Activated T-helper 1 cell treated with anti-CD3 and anti-CD28 coated beads, Interleukin-12 subunit alpha, Interleukin-12 subunit beta, Interleukin-2, Interleukin-4 antibody, amounts not matched to agents 30 ng/mL and 10 ng/mL and 1 ng/mL, durations not matched to agents 14 hours and 24 hours and 36 hours (primary cell): Measurements from ENCODE around the gene GUCD1. TPM values are rescaled to one million over a fixed set of nuclear protein-coding genes. Genes with fewer than 3 reads are reported as not detected.

Experiments used
- DNase-seq: peaks from one replicate; pipeline ENCODE4 v3.0.0; 2021; ENCODE audit warnings: low spot score
- H3K27ac Mint-ChIP-seq: one replicate; pipeline ENCODE4 v1.8.0; 2021; ENCODE audit warnings: mild to moderate bottlenecking, mixed read lengths
- H3K27me3 Mint-ChIP-seq: one replicate; pipeline ENCODE4 v1.8.0; 2022; ENCODE audit warnings: mild to moderate bottlenecking, moderate library complexity, mixed read lengths; ENCODE audit not compliant: insufficient read depth
- H3K36me3 Mint-ChIP-seq: one replicate; pipeline ENCODE4 v1.8.0; 2021; ENCODE audit warnings: low read depth, mixed read lengths
- H3K4me1 Mint-ChIP-seq: one replicate; pipeline ENCODE4 v1.8.0; 2021; ENCODE audit warnings: low read depth, mixed read lengths
- H3K4me3 Mint-ChIP-seq: one replicate; pipeline ENCODE4 v1.8.0; 2021; ENCODE audit warnings: mild to moderate bottlenecking, moderate library complexity, mixed read lengths
- H3K9me3 Mint-ChIP-seq: one replicate; pipeline ENCODE4 v1.8.0; 2021; ENCODE audit warnings: mixed read lengths
- intact Hi-C: fragments of 100-400 bp; cut with micrococcal nuclease; formaldehyde crosslinking; loops from one replicate; pipeline ENCODE4 v1.15.1; 2024
- total RNA-seq: library from RNA; stranded (reverse); gene quantifications from 2 replicates; pipeline ENCODE4 v1.2.3, GENCODE V29; 2022

GUCD1 gene
- total RNA-seq, 1 donor from 2014 or later: 123 TPM

- Mint-ChIP-seq H3K27ac (no peak overlapping the region), H3K4me1 (peaks cover 52% of the 10 kb centered on the region), H3K9me3 (no peaks in the 10 kb centered on the region), H3K4me3 (no peak overlapping the region), H3K27me3 (peaks cover 5% of the 10 kb centered on the region), H3K36me3 (no peaks in the 10 kb centered on the region)
- intact Hi-C loops: no loop called here
- no peak for DNase-seq
These were observed 48.0 kb downstream of the GUCD1 start for GRCh38 chr22:24506802-24507438.

GRCh38 chr22:24504956-24505736 lies 49.8 kb downstream of the GUCD1 start:
- peaks cover 36% of the 10 kb centered on the region for H3K4me1 Mint-ChIP-seq
- H3K36me3 Mint-ChIP-seq: no peaks in the 10 kb centered on the region

GRCh38 chr22:24504540-24504939 lies 50.4 kb downstream of the GUCD1 start:
- intact Hi-C loops: no loop called here
- no peaks in the 10 kb centered on the region for H3K36me3 Mint-ChIP-seq
- peaks cover 9% of the 10 kb centered on the region for H3K27me3 Mint-ChIP-seq
- H3K4me1 Mint-ChIP-seq: peaks cover 31% of the 10 kb centered on the region
- no peak overlapping the region for H3K4me3 Mint-ChIP-seq
- no peak for DNase-seq
- H3K9me3 Mint-ChIP-seq: no peaks in the 10 kb centered on the region
- H3K27ac Mint-ChIP-seq: no peak overlapping the region

More at GRCh38 chr22:24504956-24505736, 49.8 kb downstream of the GUCD1 start:
- DNase-seq: no peak
- Mint-ChIP-seq H3K9me3 (no peaks in the 10 kb centered on the region), H3K27ac (no peak overlapping the region), H3K27me3 (peaks cover 9% of the 10 kb centered on the region), H3K4me3 (no peak overlapping the region)
- intact Hi-C loops: no loop called here

- no peaks in the 10 kb centered on the region for H3K36me3 Mint-ChIP-seq
- H3K9me3 Mint-ChIP-seq: no peaks in the 10 kb centered on the region
- intact Hi-C loops: loop anchor here (1.0 kb wide), 2 partner anchors 81 to 179 kb away; no protein-coding TSS in a partner anchor
- no peak overlapping the region for H3K27ac Mint-ChIP-seq
- no peak for DNase-seq
- H3K27me3 Mint-ChIP-seq: peaks cover 9% of the 10 kb centered on the region
- no peak overlapping the region for H3K4me3 Mint-ChIP-seq
- H3K4me1 Mint-ChIP-seq: peaks cover 29% of the 10 kb centered on the region
These were observed 51.0 kb downstream of the GUCD1 start for GRCh38 chr22:24503843-24504338.

GRCh38 chr22:24503137-24503842 lies 51.6 kb downstream of the GUCD1 start:
- intact Hi-C loops: loop anchor here (1.0 kb wide), 2 partner anchors 80 to 178 kb away; no protein-coding TSS in a partner anchor
- Mint-ChIP-seq H3K36me3 (no peaks in the 10 kb centered on the region), H3K4me3 (no peak overlapping the region), H3K4me1 (peaks cover 31% of the 10 kb centered on the region), H3K27me3 (peaks cover 8% of the 10 kb centered on the region), H3K27ac (no peak overlapping the region), H3K9me3 (no peaks in the 10 kb centered on the region)
- no peak for DNase-seq

GRCh38 chr22:24502541-24502940 lies 52.4 kb downstream of the GUCD1 start:
- Mint-ChIP-seq H3K4me3 (no peak overlapping the region), H3K4me1 (peaks cover 38% of the 10 kb centered on the region), H3K27ac (no peak overlapping the region), H3K27me3 (peaks cover 9% of the 10 kb centered on the region), H3K9me3 (no peaks in the 10 kb centered on the region), H3K36me3 (no peaks in the 10 kb centered on the region)
- intact Hi-C loops: no loop called here
- DNase-seq: no peak

GRCh38 chr22:24502034-24502433 lies 52.9 kb downstream of the GUCD1 start:
- no peak overlapping the region for H3K27ac Mint-ChIP-seq
- H3K27me3 Mint-ChIP-seq: peaks cover 9% of the 10 kb centered on the region
- no peaks in the 10 kb centered on the region for H3K36me3 Mint-ChIP-seq
- intact Hi-C loops: no loop called here
- DNase-seq: no peak
- no peaks in the 10 kb centered on the region for H3K9me3 Mint-ChIP-seq
- H3K4me1 Mint-ChIP-seq: peaks cover 37% of the 10 kb centered on the region
- no peak overlapping the region for H3K4me3 Mint-ChIP-seq

- H3K27me3 Mint-ChIP-seq: peaks cover 14% of the 10 kb centered on the region
- DNase-seq: no peak
- no peak overlapping the region for H3K4me3 Mint-ChIP-seq
- no peaks in the 10 kb centered on the region for H3K36me3 Mint-ChIP-seq
- intact Hi-C loops: no loop called here
- H3K4me1 Mint-ChIP-seq: peaks cover 31% of the 10 kb centered on the region
- H3K27ac Mint-ChIP-seq: no peak overlapping the region
- no peaks in the 10 kb centered on the region for H3K9me3 Mint-ChIP-seq
These were observed 53.5 kb downstream of the GUCD1 start for GRCh38 chr22:24501301-24502005.

GRCh38 chr22:24500277-24500820 lies 54.6 kb downstream of the GUCD1 start:
- no peak overlapping the region for H3K27ac Mint-ChIP-seq
- no peak for DNase-seq
- no peaks in the 10 kb centered on the region for H3K9me3 Mint-ChIP-seq
- H3K4me3 Mint-ChIP-seq: no peak overlapping the region
- intact Hi-C loops: no loop called here
- H3K36me3 Mint-ChIP-seq: no peaks in the 10 kb centered on the region
- peaks cover 22% of the 10 kb centered on the region for H3K27me3 Mint-ChIP-seq
- peaks cover 28% of the 10 kb centered on the region for H3K4me1 Mint-ChIP-seq

- Mint-ChIP-seq H3K27ac (no peak overlapping the region), H3K4me1 (peaks cover 28% of the 10 kb centered on the region), H3K36me3 (no peaks in the 10 kb centered on the region), H3K27me3 (peaks cover 22% of the 10 kb centered on the region), H3K4me3 (no peak overlapping the region), H3K9me3 (no peaks in the 10 kb centered on the region)
- DNase-seq: no peak
- intact Hi-C loops: no loop called here
These were observed 55.1 kb downstream of the GUCD1 start for GRCh38 chr22:24499706-24500276.

- Mint-ChIP-seq H3K36me3 (no peaks in the 10 kb centered on the region), H3K27ac (no peak overlapping the region), H3K4me1 (peaks cover 26% of the 10 kb centered on the region), H3K9me3 (no peaks in the 10 kb centered on the region), H3K27me3 (peaks cover 24% of the 10 kb centered on the region), H3K4me3 (no peak overlapping the region)
- DNase-seq: no peak
- intact Hi-C loops: no loop called here
These were observed 56.1 kb downstream of the GUCD1 start for GRCh38 chr22:24498824-24499223.

- Mint-ChIP-seq H3K4me3 (no peak overlapping the region), H3K36me3 (no peaks in the 10 kb centered on the region), H3K27me3 (peaks cover 31% of the 10 kb centered on the region), H3K9me3 (no peaks in the 10 kb centered on the region), H3K27ac (no peak overlapping the region), H3K4me1 (peaks cover 16% of the 10 kb centered on the region)
- no peak for DNase-seq
- intact Hi-C loops: no loop called here
These were observed 57.1 kb downstream of the GUCD1 start for GRCh38 chr22:24497841-24498258.
